Endothelial cell of umbilical vein (primary cell): ENCODE results near the gene MLEC. TPM values are rescaled to one million over a fixed set of nuclear protein-coding genes. Genes with fewer than 3 reads are reported as not detected.

Experiments
- BruUV-seq: library from RNA; stranded (reverse); fragments of 400-500 nt; replicated peaks from 2 replicates; lab custom pipeline; 2021; lab: Mats Ljungman, UMichigan
- CTCF ChIA-PET: fragments of 300-600, 350-600 bp; sonication (Branson Sonifier 250); formaldehyde crosslinking; loops from one replicate; lab custom pipeline; 2021; ENCODE audit warnings: antibody characterized with exemption, inconsistent platforms; lab: Charles Lee
- POLR2A ChIA-PET: fragments of 300-600, 350-600 bp; sonication (Branson Sonifier 250); formaldehyde crosslinking; loops from one replicate; lab custom pipeline; 2021; ENCODE audit warnings: antibody characterized with exemption, inconsistent platforms; lab: Charles Lee
- DNase-seq: peaks from one replicate; pipeline ENCODE4 v3.0.0-alpha.2; 2011; ENCODE audit warnings: low read depth, low spot score
- FAIRE-seq: peaks from 2 replicates; lab custom pipeline; 2011; peaks lifted over from hg19 to GRCh38; lab: Jason Lieb, UNC
- H2AFZ ChIP-seq: 2 replicates; pipeline ENCODE4 v1.6.0; 2012; ENCODE audit warnings: low read depth, low read length, control low read depth, inconsistent platforms
- H3K27ac ChIP-seq: 2 replicates; pipeline ENCODE4 v1.5.1; 2011; ENCODE audit warnings: low read depth, mild to moderate bottlenecking, control low read depth, low read length, moderate library complexity; ENCODE audit not compliant: insufficient read depth
- H3K27me3 ChIP-seq, 2 experiments: 2 replicates each; pipeline versions ENCODE4 v1.6.0 to v1.6.1; 2011; ENCODE audit warnings: low read length in 2 of 2, mixed read lengths in 1 of 2; ENCODE audit not compliant: control insufficient read depth in 2 of 2, insufficient read depth in 2 of 2
- H3K36me3 ChIP-seq, 2 experiments: 2 replicates in 1 of 2; 3 replicates in 1 of 2; pipeline ENCODE4 v1.5.1; 2011; ENCODE audit warnings: low read length in 2 of 2, mild to moderate bottlenecking in 1 of 2, moderate library complexity in 1 of 2; ENCODE audit not compliant: control insufficient read depth in 2 of 2, insufficient read depth in 2 of 2; ENCODE audit errors: extremely low read depth in 1 of 2
- H3K4me1 ChIP-seq: 3 replicates; pipeline ENCODE4 v1.5.1; 2011; ENCODE audit warnings: mild to moderate bottlenecking, low read length; ENCODE audit not compliant: control insufficient read depth, insufficient read depth; ENCODE audit errors: extremely low read depth
- H3K4me2 ChIP-seq: 2 replicates; pipeline ENCODE4 v1.6.1; 2011; ENCODE audit warnings: low read length, control low read depth, mixed read lengths; ENCODE audit not compliant: insufficient read depth
- H3K4me3 ChIP-seq, 3 experiments: fragments of 200-600 bp in 1 of 3; sonication (generic), shearing (Covaris generic) in 1 of 3; replicated peaks in 1 of 3; 2 replicates each; pipeline ENCODE4 v1.5.1; 2011 to 2016; ENCODE audit warnings: control low read depth in 3 of 3, low read length in 3 of 3, mild to moderate bottlenecking in 2 of 3, inconsistent platforms in 1 of 3, low read depth in 1 of 3, moderate library complexity in 1 of 3; ENCODE audit not compliant: insufficient read depth in 1 of 3
- H3K79me2 ChIP-seq: 2 replicates; pipeline ENCODE4 v1.6.0; 2012; ENCODE audit warnings: low read length, inconsistent platforms; ENCODE audit not compliant: control insufficient read depth, insufficient read depth
- H3K9ac ChIP-seq: replicated peaks from 2 replicates; pipeline ENCODE3; 2011; ENCODE audit warnings: low read length, control low read depth; ENCODE audit not compliant: insufficient read depth; ENCODE audit errors: extremely low read depth
- H3K9me1 ChIP-seq: replicated peaks from 3 replicates; pipeline ENCODE4 v1.6.0; 2011; ENCODE audit warnings: mild to moderate bottlenecking, low read length; ENCODE audit not compliant: control insufficient read depth, insufficient read depth; ENCODE audit errors: extremely low read depth
- H3K9me3 ChIP-seq: replicated peaks from 2 replicates; pipeline ENCODE4 v1.5.1; 2012; ENCODE audit warnings: low read length, inconsistent platforms; ENCODE audit not compliant: control insufficient read depth, insufficient read depth
- H4K20me1 ChIP-seq: replicated peaks from 2 replicates; pipeline ENCODE3; 2011; ENCODE audit warnings: mild to moderate bottlenecking, low read length; ENCODE audit not compliant: control insufficient read depth, insufficient read depth; ENCODE audit errors: extremely low read depth
- EZH2 ChIP-seq: IDR thresholded peaks from 2 replicates; pipeline ENCODE4 v1.6.1; 2012; ENCODE audit warnings: borderline replicate concordance, low read depth, mild to moderate bottlenecking, moderate library complexity, low read length, inconsistent platforms; ENCODE audit not compliant: severe bottlenecking
- FOS ChIP-seq: IDR thresholded peaks from 2 replicates; pipeline ENCODE4 v1.6.1; 2011; ENCODE audit warnings: mild to moderate bottlenecking, low read length, moderate library complexity, borderline replicate concordance; ENCODE audit not compliant: insufficient read depth
- GATA2 ChIP-seq: IDR thresholded peaks from 2 replicates; pipeline ENCODE4 v1.7.0; 2011; ENCODE audit warnings: low read depth, mild to moderate bottlenecking, moderate library complexity, mixed read lengths, low read length; ENCODE audit not compliant: insufficient read length, insufficient read depth
- JUN ChIP-seq: IDR thresholded peaks from 2 replicates; pipeline ENCODE4 v1.6.1; 2011; ENCODE audit warnings: borderline replicate concordance, low read depth; ENCODE audit not compliant: insufficient read length, insufficient read depth
- MYC ChIP-seq: IDR thresholded peaks from one replicate; pipeline ENCODE4 v1.6.1; 2011; ENCODE audit warnings: mild to moderate bottlenecking, low read depth, low read length
- POLR2A ChIP-seq: IDR thresholded peaks from 2 replicates; pipeline ENCODE4 v1.6.1; 2012; ENCODE audit warnings: low read depth, mild to moderate bottlenecking, control low read depth, low read length
- POLR2AphosphoS5 ChIP-seq: IDR thresholded peaks from 2 replicates; pipeline ENCODE4 v1.6.1; 2012; ENCODE audit warnings: low read depth, mild to moderate bottlenecking, control low read depth, low read length, moderate library complexity; ENCODE audit not compliant: insufficient read depth
- dilution Hi-C: fragments of 300-500 bp; cut with MboI; formaldehyde crosslinking; loops from one replicate; pipeline ENCODE4 v1.15.0; 2019; ENCODE audit warnings: low sequenced_read_pairs; ENCODE audit not compliant: extremely low pct_ligation_motif_present
- intact Hi-C: fragments of 100-400 bp; cut with micrococcal nuclease; formaldehyde crosslinking; loops from one replicate; pipeline ENCODE4 v1.10.0; 2022
- polyA plus RNA-seq, 4 experiments: library from polyadenylated mRNA; depleted of rRNA in 3 of 4; stranded (reverse) in 3 of 4; unstranded in 1 of 4; fragments of >200 nt; gene quantifications; 2 replicates each; pipeline versions ENCODE4 v1.2.1 to v1.2.3, GENCODE V29; 2011 to 2012; ENCODE audit warnings: missing spikeins in 1 of 4
- total RNA-seq: library from RNA; stranded (reverse); gene quantifications from 2 replicates; pipeline ENCODE4 v1.2.3, GENCODE V29; 2021
- TF ChIP-seq, protein P1 (sequence below): IDR thresholded peaks from 2 replicates; pipeline ENCODE4 v1.6.1; 2011; ENCODE audit not compliant: insufficient read depth, insufficient read length
- TF ChIP-seq, protein P2 (sequence below), 2 donors: IDR thresholded peaks; 1 replicate in 1 of 2; 2 replicates in 1 of 2; pipeline ENCODE4 v1.5.1; 2011; ENCODE audit warnings: low read length in 2 of 2, mild to moderate bottlenecking in 2 of 2, moderate library complexity in 2 of 2, control low read depth in 1 of 2, inconsistent platforms in 1 of 2, low read depth in 1 of 2; ENCODE audit not compliant: insufficient read depth in 1 of 2; ENCODE audit errors: extremely low read depth in 1 of 2

MLEC gene
- total and polyA plus RNA-seq, 2 donors (not counting 3 experiments of a cell fraction or from before 2014, with no cell fraction given): 28.4 to 144 TPM

DNA sequence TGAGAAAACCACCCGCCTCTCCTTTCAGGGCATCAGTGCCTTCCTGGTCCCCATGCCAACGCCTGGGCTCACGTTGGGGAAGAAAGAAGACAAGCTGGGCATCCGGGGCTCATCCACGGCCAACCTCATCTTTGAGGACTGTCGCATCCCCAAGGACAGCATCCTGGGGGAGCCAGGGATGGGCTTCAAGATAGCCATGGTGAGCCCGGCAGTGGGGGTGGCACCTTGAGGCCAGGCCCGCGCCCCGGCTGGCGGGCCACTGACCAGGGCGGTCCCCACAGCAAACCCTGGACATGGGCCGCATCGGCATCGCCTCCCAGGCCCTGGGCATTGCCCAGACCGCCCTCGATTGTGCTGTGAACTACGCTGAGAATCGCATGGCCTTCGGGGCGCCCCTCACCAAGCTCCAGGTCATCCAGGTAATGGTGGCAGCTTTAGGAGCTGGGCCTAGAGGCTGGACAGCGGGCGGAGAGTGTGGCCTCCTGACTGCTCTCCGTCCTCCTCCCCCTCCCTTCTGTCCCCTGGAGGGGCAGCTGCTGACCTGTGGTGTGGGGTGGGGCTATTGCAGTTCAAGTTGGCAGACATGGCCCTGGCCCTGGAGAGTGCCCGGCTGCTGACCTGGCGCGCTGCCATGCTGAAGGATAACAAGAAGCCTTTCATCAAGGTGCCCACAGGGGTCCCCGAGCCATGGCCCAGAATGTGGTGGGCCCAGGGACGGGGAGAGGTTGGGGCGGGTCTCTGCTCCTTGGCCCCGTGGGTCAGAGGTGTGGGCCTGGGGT, 51.5 kb downstream of the MLEC start:
- Histone ChIP-seq H3K9ac (no peak overlapping the region), H3K9me1 (no peaks in the 10 kb centered on the region), H3K4me2 (no peak overlapping the region), H3K4me3 (no peak overlapping the region), H3K9me3 (no peaks in the 10 kb centered on the region), H2AFZ (no peak overlapping the region), H3K79me2 (no peaks in the 10 kb centered on the region), H4K20me1 (no peaks in the 10 kb centered on the region), H3K27me3 (no peaks in the 10 kb centered on the region), H3K27ac (no peak overlapping the region), H3K4me1 (no peaks in the 10 kb centered on the region), H3K36me3 (no peaks in the 10 kb centered on the region)
- dilution Hi-C loops: no loop called here
- intact Hi-C loops: loop anchor here (1.0 kb wide), 1 partner anchor 233 kb away; no protein-coding TSS in a partner anchor
- FAIRE-seq: no peak
- TF ChIP-seq POLR2AphosphoS5 (no peak), FOS (no peak), MYC (no peak), GATA2 (no peak), JUN (no peak), EZH2 (no peak), POLR2A (no peak)
- TF ChIP-seq, protein P1, sequence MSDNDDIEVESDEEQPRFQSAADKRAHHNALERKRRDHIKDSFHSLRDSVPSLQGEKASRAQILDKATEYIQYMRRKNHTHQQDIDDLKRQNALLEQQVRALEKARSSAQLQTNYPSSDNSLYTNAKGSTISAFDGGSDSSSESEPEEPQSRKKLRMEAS: no peak
- TF ChIP-seq, protein P2, sequence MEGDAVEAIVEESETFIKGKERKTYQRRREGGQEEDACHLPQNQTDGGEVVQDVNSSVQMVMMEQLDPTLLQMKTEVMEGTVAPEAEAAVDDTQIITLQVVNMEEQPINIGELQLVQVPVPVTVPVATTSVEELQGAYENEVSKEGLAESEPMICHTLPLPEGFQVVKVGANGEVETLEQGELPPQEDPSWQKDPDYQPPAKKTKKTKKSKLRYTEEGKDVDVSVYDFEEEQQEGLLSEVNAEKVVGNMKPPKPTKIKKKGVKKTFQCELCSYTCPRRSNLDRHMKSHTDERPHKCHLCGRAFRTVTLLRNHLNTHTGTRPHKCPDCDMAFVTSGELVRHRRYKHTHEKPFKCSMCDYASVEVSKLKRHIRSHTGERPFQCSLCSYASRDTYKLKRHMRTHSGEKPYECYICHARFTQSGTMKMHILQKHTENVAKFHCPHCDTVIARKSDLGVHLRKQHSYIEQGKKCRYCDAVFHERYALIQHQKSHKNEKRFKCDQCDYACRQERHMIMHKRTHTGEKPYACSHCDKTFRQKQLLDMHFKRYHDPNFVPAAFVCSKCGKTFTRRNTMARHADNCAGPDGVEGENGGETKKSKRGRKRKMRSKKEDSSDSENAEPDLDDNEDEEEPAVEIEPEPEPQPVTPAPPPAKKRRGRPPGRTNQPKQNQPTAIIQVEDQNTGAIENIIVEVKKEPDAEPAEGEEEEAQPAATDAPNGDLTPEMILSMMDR (IDR thresholded peaks at IDR 0.05; ENCODE audit: extremely low read depth in 1 of 2, insufficient read depth in 1 of 2, low read depth in 1 of 2, low read length in 2 of 2): no peak
- no TSS peak for BruUV-seq
- DNase-seq: no peak
- POLR2A ChIA-PET: no interaction called here
- CTCF ChIA-PET: interaction anchor here (1.4 to 3.0 kb wide), 5 partner anchors 9 to 234 kb away, joined by 3 to 39 read pairs (median 3); no protein-coding TSS in a partner anchor
